ENCODE measurements around the gene RTL1.

DNA sequence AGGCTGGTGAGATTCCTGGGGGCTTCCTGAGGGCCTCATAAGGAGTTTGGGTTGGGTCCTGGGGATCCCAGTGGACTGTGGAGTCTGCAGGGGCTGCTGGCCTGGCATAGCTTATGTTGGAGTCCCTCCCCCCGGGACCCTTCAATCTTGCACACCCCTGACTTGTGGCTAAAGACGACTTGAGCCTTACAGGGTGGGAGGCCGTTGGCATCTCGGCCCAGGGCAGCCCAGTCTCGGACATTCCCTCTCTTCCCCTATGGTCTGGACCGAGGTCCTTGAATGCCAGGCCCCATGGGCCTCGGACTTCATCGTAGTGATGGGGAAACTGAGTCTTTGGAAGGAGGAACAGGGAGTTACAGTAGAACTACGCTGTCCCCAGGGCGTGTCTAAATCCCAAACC, 12.5 kb downstream of the RTL1 start:
- TF ChIP-seq, protein P1, sequence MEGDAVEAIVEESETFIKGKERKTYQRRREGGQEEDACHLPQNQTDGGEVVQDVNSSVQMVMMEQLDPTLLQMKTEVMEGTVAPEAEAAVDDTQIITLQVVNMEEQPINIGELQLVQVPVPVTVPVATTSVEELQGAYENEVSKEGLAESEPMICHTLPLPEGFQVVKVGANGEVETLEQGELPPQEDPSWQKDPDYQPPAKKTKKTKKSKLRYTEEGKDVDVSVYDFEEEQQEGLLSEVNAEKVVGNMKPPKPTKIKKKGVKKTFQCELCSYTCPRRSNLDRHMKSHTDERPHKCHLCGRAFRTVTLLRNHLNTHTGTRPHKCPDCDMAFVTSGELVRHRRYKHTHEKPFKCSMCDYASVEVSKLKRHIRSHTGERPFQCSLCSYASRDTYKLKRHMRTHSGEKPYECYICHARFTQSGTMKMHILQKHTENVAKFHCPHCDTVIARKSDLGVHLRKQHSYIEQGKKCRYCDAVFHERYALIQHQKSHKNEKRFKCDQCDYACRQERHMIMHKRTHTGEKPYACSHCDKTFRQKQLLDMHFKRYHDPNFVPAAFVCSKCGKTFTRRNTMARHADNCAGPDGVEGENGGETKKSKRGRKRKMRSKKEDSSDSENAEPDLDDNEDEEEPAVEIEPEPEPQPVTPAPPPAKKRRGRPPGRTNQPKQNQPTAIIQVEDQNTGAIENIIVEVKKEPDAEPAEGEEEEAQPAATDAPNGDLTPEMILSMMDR (conservative IDR thresholded peaks at IDR 0.05 in 1 of 2, IDR thresholded peaks at IDR 0.05 in 1 of 2; ENCODE audit: low read depth in 1 of 2, low read length in 2 of 2), result no peak
- no peak for TF ChIP-seq EZH2 (IDR thresholded peaks at IDR 0.05; ENCODE audit: low read length, missing control alignments)

Data from fibroblast of lung (primary cell).